NCI-H82 treated with DMSO at 0.1 percent for 48 hours (cell line): Measurements from ENCODE around the gene COX5A.

Experiments
- DNase-seq: peaks from one replicate; lab custom pipeline; 2025; ENCODE audit not compliant: unreplicated experiment; lab: John Stamatoyannopoulos, UW

Gene COX5A

GRCh38 chr15:74873036-74873755 is 64.7 kb downstream of the COX5A start, which contains the start of gene SCAMP2:
Gene SCAMP2, minus strand, starts transcription at chr15:74873365. Its CDS starts 110 bp downstream, at chr15:74873255.
- DNase-seq = peak; percentile 83

- DNase-seq = no peak
These were observed 65.2 kb downstream of the COX5A start for GRCh38 chr15:74872702-74873035.

GRCh38 chr15:74870436-74871215 is 67.2 kb downstream of the COX5A start:
- DNase-seq = no peak
